Hepatocyte (in vitro differentiated cells): Measurements from ENCODE around the gene CSH1. TPM values are rescaled to one million over a fixed set of nuclear protein-coding genes. Genes with fewer than 3 reads are reported as not detected.

Source experiments
- DNase-seq: peaks from one replicate; pipeline ENCODE4 v3.0.0-alpha.2; 2016; ENCODE audit warnings: low spot score
- H2AFZ ChIP-seq: fragments of 200-600 bp; sonication (generic); 2 replicates; pipeline ENCODE4 v1.6.0; 2016; ENCODE audit warnings: antibody characterized with exemption, mild to moderate bottlenecking
- H3K27ac ChIP-seq: fragments of 200-600 bp; sonication (generic); 2 replicates; pipeline ENCODE4 v1.5.1; 2016; ENCODE audit warnings: mild to moderate bottlenecking
- H3K27me3 ChIP-seq: fragments of 200-600 bp; sonication (generic); 2 replicates; pipeline ENCODE4 v1.6.1; 2016
- H3K36me3 ChIP-seq: fragments of 200-600 bp; sonication (generic); replicated peaks from 2 replicates; pipeline ENCODE4 v1.5.1; 2016; ENCODE audit warnings: low read depth; ENCODE audit not compliant: insufficient read depth
- H3K4me1 ChIP-seq: fragments of 200-600 bp; sonication (generic); 2 replicates; pipeline ENCODE4 v1.5.1; 2016; ENCODE audit warnings: mild to moderate bottlenecking, moderate library complexity; ENCODE audit not compliant: insufficient read depth
- H3K4me2 ChIP-seq: fragments of 200-600 bp; sonication (generic); 2 replicates; pipeline ENCODE4 v1.6.0; 2016
- H3K4me3 ChIP-seq: fragments of 200-600 bp; sonication (generic); 2 replicates; pipeline ENCODE4 v1.5.1; 2016; ENCODE audit warnings: mild to moderate bottlenecking
- H3K79me2 ChIP-seq: fragments of 200-600 bp; sonication (generic); 2 replicates; pipeline ENCODE4 v1.6.0; 2017; ENCODE audit warnings: mild to moderate bottlenecking
- H3K9me2 ChIP-seq: fragments of 200-600 bp; sonication (generic); replicated peaks from 2 replicates; pipeline ENCODE4 v1.6.0; 2017; ENCODE audit warnings: mild to moderate bottlenecking; ENCODE audit not compliant: insufficient read depth
- H3K9me3 ChIP-seq: fragments of 200-600 bp; sonication (generic); 2 replicates; pipeline ENCODE4 v1.5.1; 2016; ENCODE audit warnings: low read depth, mild to moderate bottlenecking
- H4K20me1 ChIP-seq: fragments of 200-600 bp; sonication (generic); 2 replicates; pipeline ENCODE4 v1.6.0; 2016; ENCODE audit warnings: mild to moderate bottlenecking; ENCODE audit not compliant: insufficient read depth, poor library complexity, severe bottlenecking
- EZH2 ChIP-seq: fragments of 200-600 bp; sonication (generic); IDR thresholded peaks from 2 replicates; pipeline ENCODE4 v1.6.1; 2016; ENCODE audit warnings: antibody characterized with exemption, mild to moderate bottlenecking, borderline replicate concordance
- EZH2phosphoT487 ChIP-seq: fragments of 200-600 bp; sonication (generic); IDR thresholded peaks from one replicate; pipeline ENCODE4 v1.6.1; 2018; ENCODE audit warnings: antibody characterized with exemption, mild to moderate bottlenecking, low read depth, moderate library complexity; ENCODE audit not compliant: unreplicated experiment, severe bottlenecking
- WGBS: methylation state at CpG from one replicate; pipeline ENCODE4 v1.1.6; 2016; ENCODE audit warnings: low lambda C conversion rate; ENCODE audit errors: missing lambda C conversion rate; 5-methylcytosine and 5-hydroxymethylcytosine counted together
- polyA plus RNA-seq: library from polyadenylated mRNA; unstranded; fragments of >200 nt; fragmentation: Nextera tagmentation; extraction: Ambion mirVana; gene quantifications from 2 replicates; pipeline ENCODE4 v1.2.1, GENCODE V29; 2016
- total RNA-seq: library from RNA; depleted of rRNA; stranded (reverse); fragments of >200 nt; gene quantifications from 2 replicates; pipeline ENCODE4 v1.2.3, GENCODE V29; 2014
- TF ChIP-seq, protein P1 (sequence below): fragments of 200-600 bp; sonication (generic); IDR thresholded peaks from 2 replicates; pipeline ENCODE4 v1.5.1; 2016; ENCODE audit warnings: antibody characterized with exemption, mild to moderate bottlenecking; ENCODE audit not compliant: poor library complexity

Gene CSH1
- total and polyA plus RNA-seq, 2 experiments from 2014 or later, result 1.1 TPM; not detected in 1

DNA sequence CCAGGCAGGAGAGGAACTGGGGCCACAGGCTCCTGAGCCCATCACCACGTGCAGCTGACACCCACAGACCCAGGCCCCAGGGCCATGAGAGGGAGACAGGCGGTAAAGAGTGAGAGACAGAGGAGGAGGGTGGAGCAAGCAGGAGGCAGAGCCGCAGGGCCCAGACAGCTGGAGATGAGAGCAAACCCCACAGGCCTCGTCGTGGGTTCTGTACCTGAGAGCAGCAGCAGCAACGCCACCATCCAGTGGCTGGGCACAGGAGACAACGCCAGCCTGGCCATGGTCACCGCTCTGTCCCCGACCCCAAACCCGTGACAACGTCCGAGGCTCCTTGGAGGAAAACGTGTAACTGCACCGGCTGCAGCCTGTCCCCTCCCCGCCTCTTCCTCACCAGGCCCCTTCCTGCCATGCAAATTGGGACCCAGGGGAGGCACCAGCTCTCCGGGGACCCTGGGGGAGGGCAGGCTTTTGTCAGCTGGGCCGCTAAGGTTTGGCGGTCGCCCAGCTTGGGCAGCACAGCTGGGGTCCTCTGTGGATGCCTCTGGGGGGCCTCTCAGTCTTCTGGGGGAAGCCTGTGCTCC is 35.7 kb upstream of the CSH1 start, which contains the start of gene CD79B:
Gene CD79B, minus strand, starts transcription at position 351 of the 581 bp plus-strand sequence. Its CDS starts 70 bp downstream, at position 281.
- no peak within 1 kb of the TSS for H3K27ac ChIP-seq
- H3K79me2 ChIP-seq, result no peaks in the 10 kb centered on the region
- no peaks in the 10 kb centered on the region for H3K27me3 ChIP-seq
- 86% methylated on average over 15 of the region's 19 CpGs for WGBS
- H3K9me2 ChIP-seq, result no peaks in the 10 kb centered on the region
- no peak for TF ChIP-seq EZH2phosphoT487
- TF ChIP-seq EZH2, result no peak
- TF ChIP-seq, protein P1, sequence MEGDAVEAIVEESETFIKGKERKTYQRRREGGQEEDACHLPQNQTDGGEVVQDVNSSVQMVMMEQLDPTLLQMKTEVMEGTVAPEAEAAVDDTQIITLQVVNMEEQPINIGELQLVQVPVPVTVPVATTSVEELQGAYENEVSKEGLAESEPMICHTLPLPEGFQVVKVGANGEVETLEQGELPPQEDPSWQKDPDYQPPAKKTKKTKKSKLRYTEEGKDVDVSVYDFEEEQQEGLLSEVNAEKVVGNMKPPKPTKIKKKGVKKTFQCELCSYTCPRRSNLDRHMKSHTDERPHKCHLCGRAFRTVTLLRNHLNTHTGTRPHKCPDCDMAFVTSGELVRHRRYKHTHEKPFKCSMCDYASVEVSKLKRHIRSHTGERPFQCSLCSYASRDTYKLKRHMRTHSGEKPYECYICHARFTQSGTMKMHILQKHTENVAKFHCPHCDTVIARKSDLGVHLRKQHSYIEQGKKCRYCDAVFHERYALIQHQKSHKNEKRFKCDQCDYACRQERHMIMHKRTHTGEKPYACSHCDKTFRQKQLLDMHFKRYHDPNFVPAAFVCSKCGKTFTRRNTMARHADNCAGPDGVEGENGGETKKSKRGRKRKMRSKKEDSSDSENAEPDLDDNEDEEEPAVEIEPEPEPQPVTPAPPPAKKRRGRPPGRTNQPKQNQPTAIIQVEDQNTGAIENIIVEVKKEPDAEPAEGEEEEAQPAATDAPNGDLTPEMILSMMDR, result no peak
- no peak within 1 kb of the TSS for H2AFZ ChIP-seq
- H3K36me3 ChIP-seq, result no peaks in the 10 kb centered on the region
- no peaks in the 10 kb centered on the region for H3K9me3 ChIP-seq
- no peak within 1 kb of the TSS for H3K4me2 ChIP-seq
- H3K4me1 ChIP-seq, result no peaks in the 10 kb centered on the region
- DNase-seq, result no peak
- no peaks in the 10 kb centered on the region for H4K20me1 ChIP-seq
- no peak within 1 kb of the TSS for H3K4me3 ChIP-seq

DNA sequence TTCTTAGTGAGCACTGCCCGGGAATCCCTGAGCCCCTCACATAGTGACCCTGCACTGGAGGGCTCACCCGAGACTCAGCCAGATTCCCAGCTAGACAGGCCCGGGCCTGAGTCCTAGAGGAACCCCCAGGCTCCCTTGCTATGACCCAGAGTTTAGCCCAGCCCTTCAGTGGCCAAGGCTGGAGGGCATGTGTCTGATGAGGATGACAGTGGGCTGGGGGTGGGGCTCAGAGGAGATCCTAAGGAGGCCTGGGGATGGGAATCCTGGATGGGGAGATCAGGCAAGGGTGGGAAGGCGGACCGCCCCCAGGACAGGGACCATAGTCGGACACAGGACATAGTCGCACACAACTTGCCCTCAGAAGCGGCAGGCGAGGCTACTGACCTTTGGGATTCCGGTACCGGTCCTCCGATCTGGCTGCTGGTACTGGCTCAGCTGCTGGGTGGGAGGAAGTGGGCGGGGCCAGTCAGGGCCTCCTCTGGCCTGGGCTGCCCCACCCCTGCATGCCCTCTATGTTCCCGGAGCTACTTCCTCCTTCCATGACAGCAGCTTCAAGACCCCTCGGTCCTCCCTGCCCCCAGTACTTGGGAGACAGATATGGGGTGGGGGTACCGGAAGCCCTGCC is 34.7 kb upstream of the CSH1 start:
- no peaks in the 10 kb centered on the region for H4K20me1 ChIP-seq
- H3K4me3 ChIP-seq, result no peak overlapping the region
- no peaks in the 10 kb centered on the region for H3K4me1 ChIP-seq
- H3K27ac ChIP-seq, result no peak overlapping the region
- H3K79me2 ChIP-seq, result no peaks in the 10 kb centered on the region
- no peak overlapping the region for H2AFZ ChIP-seq
- no peaks in the 10 kb centered on the region for H3K27me3 ChIP-seq
- no peak overlapping the region for H3K4me2 ChIP-seq
- no peaks in the 10 kb centered on the region for H3K9me2 ChIP-seq
- 86% methylated on average over 15 of the region's 16 CpGs for WGBS
- no peak for TF ChIP-seq EZH2phosphoT487
- no peak for TF ChIP-seq EZH2
- TF ChIP-seq, protein P1, result no peak
- no peak for DNase-seq
- H3K9me3 ChIP-seq, result no peaks in the 10 kb centered on the region
- H3K36me3 ChIP-seq, result no peaks in the 10 kb centered on the region

GRCh38 chr17:63929860-63930766 is 33.7 kb upstream of the CSH1 start:
- no peak for TF ChIP-seq EZH2phosphoT487
- no peak for TF ChIP-seq EZH2
- TF ChIP-seq, protein P1, result no peak
- 92% methylated on average over 24 of the region's 24 CpGs for WGBS
- DNase-seq, result no peak
- H3K9me2 ChIP-seq, result no peaks in the 10 kb centered on the region
- no peaks in the 10 kb centered on the region for H3K36me3 ChIP-seq
- no peak overlapping the region for H3K27ac ChIP-seq
- H3K4me2 ChIP-seq, result no peak overlapping the region
- H2AFZ ChIP-seq, result no peak overlapping the region
- H4K20me1 ChIP-seq, result no peaks in the 10 kb centered on the region
- H3K9me3 ChIP-seq, result no peaks in the 10 kb centered on the region
- no peaks in the 10 kb centered on the region for H3K27me3 ChIP-seq
- no peaks in the 10 kb centered on the region for H3K4me1 ChIP-seq
- H3K4me3 ChIP-seq, result no peak overlapping the region
- no peaks in the 10 kb centered on the region for H3K79me2 ChIP-seq
